ENCODE measurements around the gene DFFA.

Gene DFFA

GRCh38 chr1:10444795-10445397 lies 27.4 kb downstream of the DFFA start:
- no peak for DNase-seq (ENCODE audit: low spot score)

GRCh38 chr1:10444248-10444647 lies 28.1 kb downstream of the DFFA start:
- in situ Hi-C loops (cut with MboI; ENCODE audit: low sequenced_read_pairs, unreplicated experiment) = no loop called here
- no peak for DNase-seq (ENCODE audit: low spot score)
- no peak for TF ChIP-seq CTCF (IDR thresholded peaks at IDR 0.05; ENCODE audit: borderline replicate concordance, control extremely low read depth, extremely low read depth, insufficient read depth, missing control alignments)

More at GRCh38 chr1:10444795-10445397, 27.4 kb downstream of the DFFA start:
- in situ Hi-C loops (cut with MboI; ENCODE audit: low sequenced_read_pairs, unreplicated experiment) = no loop called here
- no peak for TF ChIP-seq CTCF (IDR thresholded peaks at IDR 0.05; ENCODE audit: borderline replicate concordance, control extremely low read depth, extremely low read depth, insufficient read depth, missing control alignments)

GRCh38 chr1:10440794-10441193 lies 31.5 kb downstream of the DFFA start:
- no peak for DNase-seq (ENCODE audit: low spot score)
- in situ Hi-C loops (cut with MboI; ENCODE audit: low sequenced_read_pairs, unreplicated experiment) = no loop called here
- TF ChIP-seq CTCF (IDR thresholded peaks at IDR 0.05; ENCODE audit: borderline replicate concordance, control extremely low read depth, extremely low read depth, insufficient read depth, missing control alignments) = no peak

GRCh38 chr1:10440305-10440704 lies 32.0 kb downstream of the DFFA start:
- in situ Hi-C loops (cut with MboI; ENCODE audit: low sequenced_read_pairs, unreplicated experiment) = no loop called here
- DNase-seq (ENCODE audit: low spot score) = no peak
- no peak for TF ChIP-seq CTCF (IDR thresholded peaks at IDR 0.05; ENCODE audit: borderline replicate concordance, control extremely low read depth, extremely low read depth, insufficient read depth, missing control alignments)

- in situ Hi-C loops (cut with MboI; ENCODE audit: low sequenced_read_pairs, unreplicated experiment) = loop anchor here (10.0 kb wide), 1 partner anchor 46 kb away; no protein-coding TSS in a partner anchor
- DNase-seq (ENCODE audit: low spot score) = no peak
- TF ChIP-seq CTCF (IDR thresholded peaks at IDR 0.05; ENCODE audit: borderline replicate concordance, control extremely low read depth, extremely low read depth, insufficient read depth, missing control alignments) = no peak
Measured at GRCh38 chr1:10438677-10439163, 33.6 kb downstream of the DFFA start.

GRCh38 chr1:10437052-10437451 lies 35.3 kb downstream of the DFFA start:
- no peak for TF ChIP-seq CTCF (IDR thresholded peaks at IDR 0.05; ENCODE audit: borderline replicate concordance, control extremely low read depth, extremely low read depth, insufficient read depth, missing control alignments)
- in situ Hi-C loops (cut with MboI; ENCODE audit: low sequenced_read_pairs, unreplicated experiment) = loop anchor here (10.0 kb wide), 1 partner anchor 48 kb away; no protein-coding TSS in a partner anchor
- DNase-seq (ENCODE audit: low spot score) = no peak
